K562 (cell line): ENCODE measurements around the gene NAA10. TPM values are rescaled to one million over a fixed set of nuclear protein-coding genes. Genes with fewer than 3 reads are reported as not detected.

Experiments
- BHLHE40 ChIP-seq: IDR thresholded peaks from 2 replicates; pipeline ENCODE4 v1.6.1; 2011; ENCODE audit warnings: low read length, improper control_type of control experiment
- ELF2 ChIP-seq: fragments of 250-450 bp; sonication (Bioruptor Pico); IDR thresholded peaks from 2 replicates; pipeline ENCODE4 v1.5.0; 2021; ENCODE audit warnings: mild to moderate bottlenecking
- HOXB6 ChIP-seq: fragments of 250-450 bp; sonication (Bioruptor Pico); IDR thresholded peaks from 2 replicates; pipeline ENCODE4 v1.5.1; 2022; ENCODE audit warnings: mild to moderate bottlenecking, borderline replicate concordance
- L3MBTL2 ChIP-seq: fragments of 450-650 bp; IDR thresholded peaks from 2 replicates; pipeline ENCODE4 v1.6.1; 2016; ENCODE audit warnings: mild to moderate bottlenecking, moderate library complexity
- MBD2 ChIP-seq: sonication (generic); IDR thresholded peaks from 2 replicates; pipeline ENCODE4 v1.6.1; 2016; ENCODE audit warnings: low read depth, borderline replicate concordance
- NR3C1 ChIP-seq: sonication (generic); formaldehyde crosslinking; IDR thresholded peaks from 2 replicates; pipeline ENCODE4 v1.8.1; 2022; ENCODE audit warnings: missing genetic modification reagents
- NRF1 ChIP-seq, 2 experiments: fragments of 450-650 bp; IDR thresholded peaks in 1 of 2; conservative IDR thresholded peaks in 1 of 2; 2 replicates each; pipeline ENCODE4 v1.6.1; 2014; ENCODE audit warnings: mild to moderate bottlenecking in 2 of 2
- RBM22 ChIP-seq: fragments of 200-400 bp; formaldehyde crosslinking; IDR thresholded peaks from 2 replicates; pipeline ENCODE4 v1.6.1; 2018; ENCODE audit warnings: low read length, low read depth; ENCODE audit not compliant: poor library complexity, severe bottlenecking
- SLC30A9 ChIP-seq: fragments of 250-450 bp; sonication (Bioruptor Pico); IDR thresholded peaks from 2 replicates; pipeline ENCODE4 v1.8.0; 2022; ENCODE audit warnings: mild to moderate bottlenecking, moderate library complexity
- YBX1 ChIP-seq: fragments of 450-650 bp; IDR thresholded peaks from 2 replicates; pipeline ENCODE4 v1.7.1; 2016; ENCODE audit warnings: mild to moderate bottlenecking
- ZNF140 ChIP-seq: fragments of 250-450 bp; sonication (Bioruptor Pico); IDR thresholded peaks from 2 replicates; pipeline ENCODE4 v1.8.0; 2021; ENCODE audit warnings: moderate library complexity, mild to moderate bottlenecking, inconsistent platforms
- ZNF175 ChIP-seq: fragments of 200-800 bp; sonication (Bioruptor generic); IDR thresholded peaks from 2 replicates; pipeline ENCODE4 v1.6.1; 2016; ENCODE audit warnings: low read depth, mild to moderate bottlenecking, missing genetic modification characterization, missing compliant biosample characterization
- ZNF695 ChIP-seq: fragments of 450-650 bp; formaldehyde crosslinking; IDR thresholded peaks from 2 replicates; pipeline ENCODE4 v1.4.0; 2020; ENCODE audit warnings: mild to moderate bottlenecking, moderate library complexity
- ZNF696 ChIP-seq: fragments of 250-450 bp; sonication (Bioruptor Pico); conservative IDR thresholded peaks from 2 replicates; pipeline ENCODE4 v1.4.0; 2020; ENCODE audit warnings: mild to moderate bottlenecking, moderate library complexity
- polyA plus RNA-seq, 8 experiments: library from polyadenylated mRNA; depleted of rRNA in 4 of 8; stranded (reverse) in 5 of 8; unstranded in 3 of 8; fragments of >200 nt; fragmentation: Nextera tagmentation in 2 of 8; fragmentation: Illumina TruSeq in 1 of 8; extraction: Ambion mirVana in 2 of 8; extraction: Trizol in 1 of 8; gene quantifications; 2 replicates each; pipeline versions ENCODE4 v1.2.1 to v1.2.3, GENCODE V29; 2011 to 2014; ENCODE audit warnings: inconsistent platforms in 1 of 8, missing spikeins in 1 of 8
- total RNA-seq, 7 experiments: library from RNA; depleted of rRNA in 6 of 7; stranded (reverse); fragments of >200 nt in 6 of 7; fragmentation: Illumina TruSeq in 2 of 7; extraction: Trizol in 2 of 7; gene quantifications; 2 replicates each; pipeline versions ENCODE4 v1.2.1 to v1.2.3, GENCODE V29; 2011 to 2021; ENCODE audit warnings: low replicate concordance in 1 of 7
- TF ChIP-seq, protein P1 (sequence below), 2 experiments: IDR thresholded peaks in 1 of 2; conservative IDR thresholded peaks in 1 of 2; 2 replicates each; pipeline ENCODE4 v1.6.1; 2016; ENCODE audit warnings: low read depth in 2 of 2, mild to moderate bottlenecking in 1 of 2, missing compliant biosample characterization in 1 of 2, missing genetic modification characterization in 1 of 2, moderate library complexity in 1 of 2
- TF ChIP-seq, protein P2 (sequence below): fragments of 450-650 bp; IDR thresholded peaks from 2 replicates; pipeline ENCODE4 v1.7.0; 2016; ENCODE audit warnings: borderline replicate concordance
- TF ChIP-seq, protein P3 (sequence below): sonication (generic); formaldehyde crosslinking; IDR thresholded peaks from 2 replicates; pipeline ENCODE4 v1.4.0; 2020; ENCODE audit warnings: mild to moderate bottlenecking, missing genetic modification reagents
- TF ChIP-seq, protein P4 (sequence below): fragments of 200-800 bp; sonication (Bioruptor generic); IDR thresholded peaks from 2 replicates; pipeline ENCODE4 v1.6.1; 2017; ENCODE audit warnings: missing genetic modification characterization, missing compliant biosample characterization

Gene NAA10
- total and polyA plus RNA-seq, 9 of the 15 experiments (the other 6 are each of a cell fraction or from before 2014, with no cell fraction given), result 11.1 to 250 (median 134) TPM

DNA sequence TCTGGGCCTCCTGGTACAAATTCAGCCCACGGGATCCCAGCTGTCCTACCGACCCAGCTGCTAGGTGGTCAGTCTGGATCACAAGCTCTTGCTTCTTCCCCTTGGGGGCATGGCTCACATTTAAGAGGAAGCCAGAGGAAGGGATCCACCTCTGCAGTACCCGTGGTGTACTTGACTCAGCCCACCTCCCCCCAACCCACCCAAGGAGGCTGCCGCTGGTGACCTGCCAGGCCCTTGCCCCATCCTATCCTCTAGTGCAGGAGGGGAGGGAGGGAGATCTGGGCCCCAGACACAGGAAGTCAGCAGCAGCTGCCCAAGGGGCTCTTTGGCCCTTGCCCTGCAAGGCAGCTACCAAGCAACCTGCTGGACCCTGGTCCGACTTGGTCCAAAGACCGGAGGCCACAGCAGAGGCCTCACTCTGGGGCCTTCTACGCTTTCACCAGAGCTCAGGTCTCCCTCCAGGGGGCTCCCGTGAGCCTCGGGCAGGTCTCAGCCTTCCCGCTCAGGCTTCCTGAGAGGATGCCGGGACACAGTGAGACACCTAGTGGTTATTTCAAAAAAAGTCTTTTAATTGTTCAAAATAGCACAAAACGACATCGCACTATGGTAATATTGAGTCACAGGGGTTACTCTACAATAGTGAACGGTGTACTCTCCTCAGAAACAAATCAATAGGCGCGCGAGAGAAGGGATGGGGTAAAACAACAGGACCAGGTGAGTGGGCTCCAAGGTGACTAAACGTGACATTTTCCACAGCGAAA is 12.4 kb upstream of the NAA10 start (continued):
- TF ChIP-seq, protein P1, sequence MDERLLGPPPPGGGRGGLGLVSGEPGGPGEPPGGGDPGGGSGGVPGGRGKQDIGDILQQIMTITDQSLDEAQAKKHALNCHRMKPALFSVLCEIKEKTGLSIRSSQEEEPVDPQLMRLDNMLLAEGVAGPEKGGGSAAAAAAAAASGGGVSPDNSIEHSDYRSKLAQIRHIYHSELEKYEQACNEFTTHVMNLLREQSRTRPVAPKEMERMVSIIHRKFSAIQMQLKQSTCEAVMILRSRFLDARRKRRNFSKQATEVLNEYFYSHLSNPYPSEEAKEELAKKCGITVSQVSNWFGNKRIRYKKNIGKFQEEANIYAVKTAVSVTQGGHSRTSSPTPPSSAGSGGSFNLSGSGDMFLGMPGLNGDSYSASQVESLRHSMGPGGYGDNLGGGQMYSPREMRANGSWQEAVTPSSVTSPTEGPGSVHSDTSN (CRISPR knock-in tag; IDR thresholded peaks at IDR 0.05; ENCODE audit: low read depth), result no peak
- TF ChIP-seq, protein P1 (tag; conservative IDR thresholded peaks at IDR 0.05; ENCODE audit: low read depth), result no peak
- no peak for TF ChIP-seq HOXB6
- TF ChIP-seq MBD2, result no peak
- no peak for TF ChIP-seq BHLHE40
- no peak for TF ChIP-seq SLC30A9 (CRISPR knock-in tag)
- TF ChIP-seq ELF2 (CRISPR knock-in tag), result no peak
- TF ChIP-seq YBX1, result no peak
- no peak for TF ChIP-seq RBM22
- TF ChIP-seq ZNF175, result no peak
- no peak for TF ChIP-seq NR3C1 (CRISPR knock-in tag)
- peak; percentile 37; the same call in 1 of the 2 replicates for TF ChIP-seq L3MBTL2
- TF ChIP-seq, protein P2, sequence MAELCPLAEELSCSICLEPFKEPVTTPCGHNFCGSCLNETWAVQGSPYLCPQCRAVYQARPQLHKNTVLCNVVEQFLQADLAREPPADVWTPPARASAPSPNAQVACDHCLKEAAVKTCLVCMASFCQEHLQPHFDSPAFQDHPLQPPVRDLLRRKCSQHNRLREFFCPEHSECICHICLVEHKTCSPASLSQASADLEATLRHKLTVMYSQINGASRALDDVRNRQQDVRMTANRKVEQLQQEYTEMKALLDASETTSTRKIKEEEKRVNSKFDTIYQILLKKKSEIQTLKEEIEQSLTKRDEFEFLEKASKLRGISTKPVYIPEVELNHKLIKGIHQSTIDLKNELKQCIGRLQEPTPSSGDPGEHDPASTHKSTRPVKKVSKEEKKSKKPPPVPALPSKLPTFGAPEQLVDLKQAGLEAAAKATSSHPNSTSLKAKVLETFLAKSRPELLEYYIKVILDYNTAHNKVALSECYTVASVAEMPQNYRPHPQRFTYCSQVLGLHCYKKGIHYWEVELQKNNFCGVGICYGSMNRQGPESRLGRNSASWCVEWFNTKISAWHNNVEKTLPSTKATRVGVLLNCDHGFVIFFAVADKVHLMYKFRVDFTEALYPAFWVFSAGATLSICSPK, result no peak
- TF ChIP-seq, protein P3, sequence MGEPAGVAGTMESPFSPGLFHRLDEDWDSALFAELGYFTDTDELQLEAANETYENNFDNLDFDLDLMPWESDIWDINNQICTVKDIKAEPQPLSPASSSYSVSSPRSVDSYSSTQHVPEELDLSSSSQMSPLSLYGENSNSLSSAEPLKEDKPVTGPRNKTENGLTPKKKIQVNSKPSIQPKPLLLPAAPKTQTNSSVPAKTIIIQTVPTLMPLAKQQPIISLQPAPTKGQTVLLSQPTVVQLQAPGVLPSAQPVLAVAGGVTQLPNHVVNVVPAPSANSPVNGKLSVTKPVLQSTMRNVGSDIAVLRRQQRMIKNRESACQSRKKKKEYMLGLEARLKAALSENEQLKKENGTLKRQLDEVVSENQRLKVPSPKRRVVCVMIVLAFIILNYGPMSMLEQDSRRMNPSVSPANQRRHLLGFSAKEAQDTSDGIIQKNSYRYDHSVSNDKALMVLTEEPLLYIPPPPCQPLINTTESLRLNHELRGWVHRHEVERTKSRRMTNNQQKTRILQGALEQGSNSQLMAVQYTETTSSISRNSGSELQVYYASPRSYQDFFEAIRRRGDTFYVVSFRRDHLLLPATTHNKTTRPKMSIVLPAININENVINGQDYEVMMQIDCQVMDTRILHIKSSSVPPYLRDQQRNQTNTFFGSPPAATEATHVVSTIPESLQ (CRISPR knock-in tag), result no peak
- TF ChIP-seq ZNF696 (CRISPR knock-in tag), result no peak
- no peak for TF ChIP-seq ZNF140 (CRISPR knock-in tag)
- TF ChIP-seq ZNF695 (CRISPR knock-in tag), result no peak
- TF ChIP-seq, protein P4, sequence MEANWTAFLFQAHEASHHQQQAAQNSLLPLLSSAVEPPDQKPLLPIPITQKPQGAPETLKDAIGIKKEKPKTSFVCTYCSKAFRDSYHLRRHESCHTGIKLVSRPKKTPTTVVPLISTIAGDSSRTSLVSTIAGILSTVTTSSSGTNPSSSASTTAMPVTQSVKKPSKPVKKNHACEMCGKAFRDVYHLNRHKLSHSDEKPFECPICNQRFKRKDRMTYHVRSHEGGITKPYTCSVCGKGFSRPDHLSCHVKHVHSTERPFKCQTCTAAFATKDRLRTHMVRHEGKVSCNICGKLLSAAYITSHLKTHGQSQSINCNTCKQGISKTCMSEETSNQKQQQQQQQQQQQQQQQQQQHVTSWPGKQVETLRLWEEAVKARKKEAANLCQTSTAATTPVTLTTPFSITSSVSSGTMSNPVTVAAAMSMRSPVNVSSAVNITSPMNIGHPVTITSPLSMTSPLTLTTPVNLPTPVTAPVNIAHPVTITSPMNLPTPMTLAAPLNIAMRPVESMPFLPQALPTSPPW (CRISPR knock-in tag), result peak; percentile 39; the same call in 1 of the 2 replicates
- no peak for TF ChIP-seq NRF1 (conservative IDR thresholded peaks at IDR 0.05 in 1 of 2, IDR thresholded peaks at IDR 0.05 in 1 of 2)
